ENCODE data around the gene CFAP74. TPM values are rescaled to one million over a fixed set of nuclear protein-coding genes. Genes with fewer than 3 reads are reported as not detected.
A peak's percentile ranks its signal among the peaks of the same experiment; 100 is the strongest.

The CFAP74 gene
- total RNA-seq, 2 experiments from 2014 or later = not detected

- POLR2A ChIA-PET = interaction anchor here (0.6 kb wide), 1 partner anchor 12 kb away, joined by 3 read pairs; no protein-coding TSS in a partner anchor
- H3K27ac Mint-ChIP-seq = no peak overlapping the region
- H3K4me3 Mint-ChIP-seq = no peak overlapping the region
- DNase-seq (no peak), ATAC-seq (ENCODE audit: low read depth) (no peak)
- no peaks in the 10 kb centered on the region for H3K9me3 Mint-ChIP-seq
- no peaks in the 10 kb centered on the region for H3K4me1 Mint-ChIP-seq
- H3K36me3 Mint-ChIP-seq = no peaks in the 10 kb centered on the region
- no peaks in the 10 kb centered on the region for H3K27me3 Mint-ChIP-seq
Observed at GRCh38 chr1:1921901-1922701, 81.5 kb downstream of the CFAP74 start.

- H3K27ac Mint-ChIP-seq = no peak overlapping the region
- H3K4me3 Mint-ChIP-seq = no peak overlapping the region
- ATAC-seq (ENCODE audit: low read depth) = no peak
- POLR2A ChIA-PET = interaction anchor here (0.6 kb wide), 1 partner anchor 12 kb away, joined by 3 read pairs; no protein-coding TSS in a partner anchor
- no peaks in the 10 kb centered on the region for H3K9me3 Mint-ChIP-seq
- no peaks in the 10 kb centered on the region for H3K27me3 Mint-ChIP-seq
- no peak for DNase-seq
- H3K4me1 Mint-ChIP-seq = no peaks in the 10 kb centered on the region
- no peaks in the 10 kb centered on the region for H3K36me3 Mint-ChIP-seq
Observed at GRCh38 chr1:1921459-1921862, 82.1 kb downstream of the CFAP74 start.

GRCh38 chr1:1920608-1921458 lies 82.8 kb downstream of the CFAP74 start:
- peak overlapping the region; percentile 42 for H3K27ac Mint-ChIP-seq
- no peak for DNase-seq
- no peak for ATAC-seq (ENCODE audit: low read depth)
- H3K27me3 Mint-ChIP-seq = no peaks in the 10 kb centered on the region
- H3K4me1 Mint-ChIP-seq = no peaks in the 10 kb centered on the region
- H3K36me3 Mint-ChIP-seq = no peaks in the 10 kb centered on the region
- POLR2A ChIA-PET = no interaction called here
- H3K4me3 Mint-ChIP-seq = no peak overlapping the region
- no peaks in the 10 kb centered on the region for H3K9me3 Mint-ChIP-seq

- H3K36me3 Mint-ChIP-seq = no peaks in the 10 kb centered on the region
- no peaks in the 10 kb centered on the region for H3K4me1 Mint-ChIP-seq
- H3K27ac Mint-ChIP-seq = peak overlapping the region; percentile 42
- DNase-seq = no peak
- no peaks in the 10 kb centered on the region for H3K27me3 Mint-ChIP-seq
- POLR2A ChIA-PET = no interaction called here
- H3K4me3 Mint-ChIP-seq = no peak overlapping the region
- no peak for ATAC-seq (ENCODE audit: low read depth)
- H3K9me3 Mint-ChIP-seq = no peaks in the 10 kb centered on the region
Observed at GRCh38 chr1:1920057-1920607, 83.5 kb downstream of the CFAP74 start.

- H3K4me3 Mint-ChIP-seq = peak overlapping the region; percentile 71
- DNase-seq = peak; percentile 100
- peak; percentile 85 for ATAC-seq (ENCODE audit: low read depth)
- H3K27me3 Mint-ChIP-seq = no peaks in the 10 kb centered on the region
- no peaks in the 10 kb centered on the region for H3K9me3 Mint-ChIP-seq
- H3K27ac Mint-ChIP-seq = peak overlapping the region; percentile 45
- no peaks in the 10 kb centered on the region for H3K4me1 Mint-ChIP-seq
- no peaks in the 10 kb centered on the region for H3K36me3 Mint-ChIP-seq
- POLR2A ChIA-PET = no interaction called here
Observed at GRCh38 chr1:1919304-1920056, 84.1 kb downstream of the CFAP74 start.

GRCh38 chr1:1918901-1919303 lies 84.7 kb downstream of the CFAP74 start, which contains the start of gene TMEM52:
TMEM52 (minus strand) TSS chr1:1919279; CDS start chr1:1919265, 14 bp downstream.
- H3K27me3 Mint-ChIP-seq = no peaks in the 10 kb centered on the region
- H3K27ac Mint-ChIP-seq = peak within 1 kb of the TSS; percentile 45
- peak; percentile 25 for ATAC-seq (ENCODE audit: low read depth)
- H3K4me1 Mint-ChIP-seq = no peaks in the 10 kb centered on the region
- H3K9me3 Mint-ChIP-seq = no peaks in the 10 kb centered on the region
- no peak for DNase-seq
- POLR2A ChIA-PET = no interaction called here
- peak within 1 kb of the TSS; percentile 71 for H3K4me3 Mint-ChIP-seq
- H3K36me3 Mint-ChIP-seq = no peaks in the 10 kb centered on the region

- no peak for ATAC-seq (ENCODE audit: low read depth)
- Mint-ChIP-seq H3K27me3 (peaks cover 4% of the 10 kb centered on the region), H3K27ac (no peak overlapping the region)
Observed at GRCh38 chr1:1917995-1918900, 85.3 kb downstream of the CFAP74 start.

GRCh38 chr1:1917304-1917976 lies 86.1 kb downstream of the CFAP74 start:
- Mint-ChIP-seq H3K27me3 (peaks cover 4% of the 10 kb centered on the region), H3K36me3 (no peaks in the 10 kb centered on the region), H3K4me3 (no peak overlapping the region), H3K4me1 (no peaks in the 10 kb centered on the region), H3K9me3 (no peaks in the 10 kb centered on the region), H3K27ac (no peak overlapping the region)
- POLR2A ChIA-PET = interaction anchor here (0.8 kb wide), 1 partner anchor 8 kb away, joined by 3 read pairs; no protein-coding TSS in a partner anchor
- DNase-seq = no peak
- no peak for ATAC-seq (ENCODE audit: low read depth)

More at GRCh38 chr1:1917995-1918900, 85.3 kb downstream of the CFAP74 start:
- DNase-seq = no peak
- Mint-ChIP-seq H3K9me3 (no peaks in the 10 kb centered on the region), H3K4me1 (no peaks in the 10 kb centered on the region), H3K36me3 (no peaks in the 10 kb centered on the region), H3K4me3 (peak overlapping the region; percentile 19)
- POLR2A ChIA-PET = no interaction called here

- POLR2A ChIA-PET = interaction anchor here (0.8 kb wide), 1 partner anchor 8 kb away, joined by 3 read pairs; no protein-coding TSS in a partner anchor
- no peaks in the 10 kb centered on the region for H3K4me1 Mint-ChIP-seq
- peaks cover 4% of the 10 kb centered on the region for H3K27me3 Mint-ChIP-seq
- no peak for DNase-seq
- H3K9me3 Mint-ChIP-seq = no peaks in the 10 kb centered on the region
- H3K4me3 Mint-ChIP-seq = no peak overlapping the region
- no peak overlapping the region for H3K27ac Mint-ChIP-seq
- ATAC-seq (ENCODE audit: low read depth) = no peak
- no peaks in the 10 kb centered on the region for H3K36me3 Mint-ChIP-seq
Observed at GRCh38 chr1:1916851-1917251, 86.7 kb downstream of the CFAP74 start.

GRCh38 chr1:1915911-1916840 lies 87.4 kb downstream of the CFAP74 start:
- no peak overlapping the region for H3K27ac Mint-ChIP-seq

More at GRCh38 chr1:1915911-1916840, 87.4 kb downstream of the CFAP74 start:
- no peak for ATAC-seq (ENCODE audit: low read depth)
- Mint-ChIP-seq H3K9me3 (no peaks in the 10 kb centered on the region), H3K4me3 (no peak overlapping the region), H3K36me3 (no peaks in the 10 kb centered on the region), H3K27me3 (peaks cover 4% of the 10 kb centered on the region), H3K4me1 (no peaks in the 10 kb centered on the region)
- POLR2A ChIA-PET = no interaction called here
- DNase-seq = no peak
